Activated CD4-positive, CD25-positive, alpha-beta regulatory T cell treated with anti-CD3 and anti-CD28 coated beads, Interleukin-2, amount 50 U/mL, for 16 hours (primary cell): ENCODE data around the gene SPANXN4.

ENCODE experiments used
- DNase-seq: peaks from one replicate; pipeline ENCODE4 v3.0.0-alpha.2; 2020; ENCODE audit warnings: low read depth, low spot score

The SPANXN4 gene

GRCh38 chrX:143025628-143026027 lies at the start of gene SPANXN4:
TSS of gene SPANXN4 (plus strand) at chrX:143025928. CDS start at chrX:143026015, 87 bp downstream.
- no peak for DNase-seq

- DNase-seq, result no peak
Measured at GRCh38 chrX:142977128-142977914, 48.4 kb upstream of the SPANXN4 start.

GRCh38 chrX:142978130-142978684 lies 47.5 kb upstream of the SPANXN4 start:
- no peak for DNase-seq

GRCh38 chrX:142982679-142983078 lies 43.0 kb upstream of the SPANXN4 start:
- no peak for DNase-seq

- no peak for DNase-seq
Measured at GRCh38 chrX:142994988-142995387, 30.7 kb upstream of the SPANXN4 start.

GRCh38 chrX:142998447-142999198 lies 27.1 kb upstream of the SPANXN4 start:
- DNase-seq, result no peak

- DNase-seq, result no peak
Measured at GRCh38 chrX:142999199-142999701, 26.5 kb upstream of the SPANXN4 start.

GRCh38 chrX:143002206-143002605 lies 23.5 kb upstream of the SPANXN4 start:
- no peak for DNase-seq

GRCh38 chrX:143017272-143017671 lies 8.5 kb upstream of the SPANXN4 start:
- no peak for DNase-seq

- DNase-seq, result no peak
Measured at GRCh38 chrX:143027275-143027674, 1.5 kb downstream of the SPANXN4 start.

- no peak for DNase-seq
Measured at GRCh38 chrX:143047511-143047910, 21.8 kb downstream of the SPANXN4 start.

- no peak for DNase-seq
Measured at GRCh38 chrX:143058120-143058519, 32.4 kb downstream of the SPANXN4 start.

GRCh38 chrX:143081231-143081630 lies 55.5 kb downstream of the SPANXN4 start:
- DNase-seq, result no peak

- DNase-seq, result no peak
Measured at GRCh38 chrX:143082537-143082936, 56.8 kb downstream of the SPANXN4 start.
